Skeletal muscle cell (primary cell): ENCODE results near the gene GAK.
A peak's percentile ranks its signal among the peaks of the same experiment; 100 is the strongest.
"Not testable (repeated sequence)": the region's sequence is repeated elsewhere in the genome, so short reads cannot be mapped to it uniquely, and the experiment has no call there.

Experiments used
- DNase-seq: peaks from one replicate; pipeline ENCODE4 v3.0.0-alpha.2; 2010; ENCODE audit warnings: low read depth
- H3K4me3 ChIP-seq: 2 replicates; pipeline ENCODE4 v1.5.1; 2011; ENCODE audit warnings: low read depth, mild to moderate bottlenecking, control low read depth, low read length, moderate library complexity

The GAK gene

GRCh38 chr4:931960-932712 lies at the start of gene GAK, which contains the start of gene TMEM175:
Gene GAK, minus strand, starts transcription at chr4:932316. Its CDS starts 129 bp downstream, at chr4:932187.
Gene TMEM175, plus strand, starts transcription at chr4:932460. Its CDS starts 15,280 bp downstream, at chr4:947740.
- peak within 1 kb of the TSS; percentile 72 for H3K4me3 ChIP-seq

GRCh38 chr4:978957-979701 lies 47.0 kb upstream of the GAK start:
- H3K4me3 ChIP-seq: no peak overlapping the region
- DNase-seq: no peak

More at GRCh38 chr4:931960-932712, at the start of gene GAK, which contains the start of gene TMEM175:
- peak; percentile 77 for DNase-seq

GRCh38 chr4:976016-976415 lies 43.9 kb upstream of the GAK start:
- H3K4me3 ChIP-seq, DNase-seq: not testable (repeated sequence)

DNA sequence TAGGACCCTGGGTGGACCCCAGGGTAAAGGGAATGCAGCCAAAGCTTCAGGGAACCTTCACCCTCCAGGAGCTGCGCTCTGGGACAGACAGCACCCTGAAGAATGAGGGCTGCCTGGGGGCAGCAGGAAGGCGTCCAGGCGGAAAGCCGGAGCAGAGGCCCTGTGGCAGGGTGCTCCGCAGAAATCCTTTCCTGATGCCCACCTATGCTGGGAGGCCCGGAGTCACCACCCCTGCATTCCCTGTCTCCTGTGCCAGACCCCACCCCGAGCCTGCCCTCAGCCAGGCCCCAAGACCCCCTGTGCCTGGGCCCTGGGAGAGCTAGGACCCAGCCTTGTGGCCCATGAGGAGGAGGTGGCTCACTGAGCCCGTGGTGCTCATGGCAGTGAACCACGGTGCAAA lies 42.6 kb upstream of the GAK start:
- DNase-seq: no peak
- H3K4me3 ChIP-seq: no peak overlapping the region

- DNase-seq: no peak
- peak within 1 kb of the TSS; percentile 78 for H3K4me3 ChIP-seq
Measured at GRCh38 chr4:973431-974397, 41.6 kb upstream of the GAK start, which contains the start of gene DGKQ. Gene DGKQ, minus strand, starts transcription at chr4:973569. Its CDS starts 87 bp downstream, at chr4:973482.

GRCh38 chr4:972651-973424 lies 40.7 kb upstream of the GAK start:
- peak overlapping the region; percentile 78 for H3K4me3 ChIP-seq
- no peak for DNase-seq

- no peak for DNase-seq
- peak overlapping the region; percentile 78 for H3K4me3 ChIP-seq
Measured at GRCh38 chr4:971666-972500, 39.8 kb upstream of the GAK start.

DNA sequence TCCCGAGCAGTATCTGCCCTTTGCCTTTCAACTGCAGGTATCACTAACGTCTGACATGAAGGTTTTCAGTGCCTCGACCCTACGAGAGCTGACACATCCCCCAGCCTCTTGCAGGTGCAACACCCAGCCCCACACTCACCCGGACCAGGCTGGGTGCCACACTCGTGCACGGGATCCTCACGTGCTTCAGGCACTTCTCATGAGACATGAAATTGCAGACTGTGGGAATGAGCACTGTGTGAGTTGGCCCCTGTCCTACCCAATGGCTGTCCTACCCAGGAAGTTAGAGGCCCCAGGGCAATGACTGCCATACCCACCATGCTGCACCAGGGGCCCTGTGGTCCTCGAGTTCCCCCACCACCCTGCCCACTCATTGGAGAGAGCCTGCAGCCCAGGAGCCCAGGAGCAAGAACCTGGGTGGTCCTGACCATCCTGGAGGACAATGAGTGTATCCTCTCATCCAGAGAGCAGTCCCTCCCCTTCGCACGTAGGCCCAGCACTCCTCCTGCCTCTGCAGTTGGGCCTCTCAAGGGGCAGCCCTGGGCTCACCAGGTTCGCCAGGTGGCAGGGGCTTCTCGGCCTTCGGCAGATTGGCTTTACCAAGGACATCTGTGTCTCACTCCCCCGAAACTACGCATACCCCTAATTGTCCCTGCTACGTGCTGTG lies 38.9 kb upstream of the GAK start:
- no peak overlapping the region for H3K4me3 ChIP-seq
- no peak for DNase-seq

- DNase-seq: no peak
- H3K4me3 ChIP-seq: no peak overlapping the region
Measured at GRCh38 chr4:970046-970745, 38.1 kb upstream of the GAK start.

DNA sequence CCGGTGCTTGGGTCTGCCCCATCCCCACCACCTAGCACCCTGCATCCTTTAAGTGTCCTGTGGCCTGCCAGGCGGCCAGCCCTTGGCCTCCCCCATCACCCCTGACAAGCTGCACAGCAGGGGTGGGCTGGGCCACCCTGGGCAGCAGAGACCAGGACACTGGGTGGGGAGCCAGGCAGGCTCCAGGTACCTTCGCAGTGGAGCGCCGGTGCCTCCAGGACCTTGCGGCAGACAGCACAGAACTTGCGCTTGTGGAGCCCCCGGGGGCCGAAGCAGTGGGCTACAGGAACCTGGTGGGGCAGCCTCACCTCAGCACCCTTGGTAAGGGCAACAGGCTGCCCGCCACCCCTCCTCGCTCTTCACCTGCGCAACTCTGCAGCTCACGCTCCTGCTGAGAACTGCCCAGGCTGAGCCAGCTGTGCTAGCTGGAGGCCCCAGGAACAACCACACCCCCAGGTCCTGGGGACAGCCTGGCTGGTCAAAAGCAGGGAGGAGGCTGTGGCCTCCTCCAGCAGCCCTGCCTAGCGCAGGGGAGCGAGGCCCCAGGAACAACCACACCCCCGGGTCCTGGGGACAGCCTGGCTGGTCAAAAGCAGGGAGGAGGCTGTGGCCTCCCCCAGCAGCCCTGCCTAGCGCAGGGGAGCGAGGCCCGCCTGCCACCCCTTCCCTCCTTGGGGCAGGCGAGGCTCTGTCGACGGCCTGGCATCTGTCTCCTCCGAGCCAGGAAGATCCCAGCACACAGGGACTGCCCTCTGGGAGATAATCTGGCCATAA lies 36.7 kb upstream of the GAK start:
- H3K4me3 ChIP-seq: no peak overlapping the region
- DNase-seq: no peak

DNA sequence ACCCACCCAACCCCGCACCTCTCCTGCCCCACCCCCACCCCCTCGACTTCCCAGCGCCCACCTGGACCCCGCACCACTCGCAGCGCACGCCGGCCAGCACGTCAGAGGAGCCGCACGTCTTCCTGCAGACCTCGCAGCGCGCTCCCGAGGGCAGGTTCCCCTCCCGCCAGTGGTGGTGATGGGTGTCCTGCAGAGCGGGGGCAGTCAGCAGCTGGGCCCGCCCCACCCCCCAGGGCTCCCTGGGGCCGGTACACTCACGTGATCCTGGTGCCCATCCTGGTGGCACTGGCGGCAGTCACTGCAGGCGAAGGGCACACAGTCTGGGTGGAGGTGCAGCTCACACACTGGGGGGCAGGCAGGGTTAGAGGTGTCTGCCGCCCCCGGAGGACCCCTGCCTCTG lies 36.1 kb upstream of the GAK start:
- no peak for DNase-seq

DNA sequence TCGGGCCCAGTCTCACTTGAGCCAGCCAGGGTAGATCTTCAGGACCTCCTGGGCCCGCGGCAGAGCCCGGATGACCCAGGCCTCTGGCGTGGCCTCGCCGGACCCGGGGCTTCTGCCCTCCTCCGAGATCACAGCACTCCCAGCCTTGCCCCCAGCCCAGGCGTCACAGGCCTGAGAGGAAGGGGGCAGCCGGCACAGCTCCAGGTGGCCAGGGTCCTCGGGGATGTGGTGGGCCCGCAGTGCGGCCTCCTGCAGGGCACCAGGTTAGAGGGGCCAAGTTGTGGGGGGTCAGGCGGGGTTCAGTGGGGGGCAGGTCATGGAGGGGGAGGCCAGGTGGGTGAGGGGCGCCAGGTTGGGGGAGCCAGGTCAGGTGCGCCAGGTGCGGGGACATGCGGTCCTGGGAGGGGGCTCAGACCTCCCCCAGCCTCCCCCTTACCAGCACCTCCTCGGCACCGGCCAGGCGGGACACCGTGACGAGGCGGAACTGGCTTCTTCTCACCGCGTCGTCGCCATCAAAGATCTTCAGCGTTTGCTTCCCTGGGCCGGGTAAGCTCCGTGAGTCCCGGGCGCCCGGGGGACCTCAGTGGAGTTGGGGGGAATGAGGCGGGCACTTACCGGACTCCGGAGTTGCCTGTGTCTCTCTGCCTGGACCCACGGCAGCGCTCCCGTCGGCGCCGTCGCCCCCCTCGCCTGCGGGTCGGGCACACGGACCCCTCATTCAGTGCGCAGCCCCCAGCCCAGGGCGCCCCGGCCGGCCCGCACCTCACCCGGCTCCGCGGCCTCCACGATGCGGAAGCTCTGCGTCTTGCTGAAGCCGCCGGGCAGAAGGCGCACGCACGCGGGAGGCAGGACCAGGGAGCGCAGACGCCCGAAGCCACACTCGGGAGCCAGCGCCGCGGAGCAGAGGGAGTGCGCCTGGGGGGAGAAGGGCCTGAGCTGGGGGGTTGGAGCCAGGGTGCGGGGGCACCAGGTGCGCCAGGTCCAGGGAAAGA lies 35.3 kb upstream of the GAK start:
- DNase-seq: no peak
- H3K4me3 ChIP-seq: peak overlapping the region; percentile 18

More for the DNA sequence above, 36.1 kb upstream of the GAK start:
- H3K4me3 ChIP-seq: no peak overlapping the region

GRCh38 chr4:966266-967112 lies 34.4 kb upstream of the GAK start:
- H3K4me3 ChIP-seq: no peak overlapping the region
- DNase-seq: no peak

DNA sequence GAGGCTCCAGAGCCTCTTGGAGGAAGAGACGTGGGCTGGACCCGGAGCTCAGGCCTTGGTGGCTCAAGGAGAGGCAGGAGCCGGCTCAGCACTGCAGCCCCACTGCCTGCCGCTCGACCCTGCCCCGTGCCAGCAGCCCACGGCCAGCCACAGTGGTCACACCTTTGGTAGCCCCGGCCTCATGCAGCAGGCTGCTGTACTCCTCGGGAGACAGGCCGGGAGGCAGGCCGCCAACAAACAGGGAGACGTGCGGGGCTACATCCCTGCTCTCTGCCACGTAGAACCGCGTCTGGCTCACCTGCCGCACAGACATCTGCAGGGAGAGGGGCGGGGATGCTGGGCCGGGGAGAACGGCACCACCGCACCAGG lies 33.6 kb upstream of the GAK start:
- no peak for DNase-seq
- no peak overlapping the region for H3K4me3 ChIP-seq
